Type B pancreatic cell (in vitro differentiated cells): ENCODE results near the gene SPECC1L. TPM values are rescaled to one million over a fixed set of nuclear protein-coding genes. Genes with fewer than 3 reads are reported as not detected.

Source experiments
- DNase-seq: peaks from one replicate; pipeline ENCODE4 v3.0.0; 2021; ENCODE audit warnings: mixed read lengths; ENCODE audit not compliant: unreplicated experiment; ENCODE audit errors: extremely low spot score
- H3K27ac Mint-ChIP-seq: 2 replicates; pipeline ENCODE4 v1.8.0; 2021; ENCODE audit warnings: mild to moderate bottlenecking, mixed read lengths
- H3K27me3 Mint-ChIP-seq: 2 replicates; pipeline ENCODE4 v1.8.0; 2021; ENCODE audit warnings: mixed read lengths
- H3K36me3 Mint-ChIP-seq: 2 replicates; pipeline ENCODE4 v1.8.0; 2021; ENCODE audit warnings: mixed read lengths
- H3K4me1 Mint-ChIP-seq: one replicate; pipeline ENCODE4 v1.8.0; 2021; ENCODE audit warnings: mixed read lengths; ENCODE audit not compliant: unreplicated experiment
- H3K4me3 Mint-ChIP-seq: 2 replicates; pipeline ENCODE4 v1.8.0; 2021; ENCODE audit warnings: mild to moderate bottlenecking, mixed read lengths
- H3K9me3 Mint-ChIP-seq: 2 replicates; pipeline ENCODE4 v1.8.0; 2021; ENCODE audit warnings: mixed read lengths
- CTCF ChIP-seq: fragments of 200-600 bp; sonication (generic); conservative IDR thresholded peaks from 2 replicates; pipeline ENCODE4 v1.5.0; 2021; ENCODE audit warnings: antibody characterized with exemption, mild to moderate bottlenecking
- total RNA-seq: library from RNA; stranded (reverse); gene quantifications from 2 replicates; pipeline ENCODE4 v1.2.1, GENCODE V29; 2021; ENCODE audit warnings: low replicate concordance

SPECC1L gene
- total RNA-seq, 1 donor from 2014 or later: 89.0 TPM

- peak overlapping the region; percentile 27 for H3K27ac Mint-ChIP-seq
- no peaks in the 10 kb centered on the region for H3K36me3 Mint-ChIP-seq
- no peak for TF ChIP-seq CTCF
- peaks cover 26% of the 10 kb centered on the region for H3K27me3 Mint-ChIP-seq
- H3K4me1 Mint-ChIP-seq: peaks cover 24% of the 10 kb centered on the region
- peak overlapping the region; percentile 41 for H3K4me3 Mint-ChIP-seq
- DNase-seq: no peak
- H3K9me3 Mint-ChIP-seq: no peaks in the 10 kb centered on the region
These were observed 158.2 kb downstream of the SPECC1L start for GRCh38 chr22:24428751-24429410.

- H3K27ac Mint-ChIP-seq: peak overlapping the region; percentile 27
- H3K4me3 Mint-ChIP-seq: no peak overlapping the region
- no peak for DNase-seq
- peaks cover 28% of the 10 kb centered on the region for H3K4me1 Mint-ChIP-seq
- peaks cover 23% of the 10 kb centered on the region for H3K27me3 Mint-ChIP-seq
- TF ChIP-seq CTCF: no peak
- no peaks in the 10 kb centered on the region for H3K36me3 Mint-ChIP-seq
- no peaks in the 10 kb centered on the region for H3K9me3 Mint-ChIP-seq
These were observed 159.1 kb downstream of the SPECC1L start for GRCh38 chr22:24429411-24430365.

- no peak for DNase-seq
- Mint-ChIP-seq H3K4me3 (no peak overlapping the region), H3K4me1 (peaks cover 30% of the 10 kb centered on the region), H3K27ac (no peak overlapping the region), H3K9me3 (no peaks in the 10 kb centered on the region), H3K36me3 (no peaks in the 10 kb centered on the region), H3K27me3 (peaks cover 17% of the 10 kb centered on the region)
- TF ChIP-seq CTCF: no peak
These were observed 160.0 kb downstream of the SPECC1L start for GRCh38 chr22:24430431-24431308.

GRCh38 chr22:24431309-24432034 lies 160.8 kb downstream of the SPECC1L start:
- no peak for DNase-seq
- Mint-ChIP-seq H3K4me3 (no peak overlapping the region), H3K9me3 (no peaks in the 10 kb centered on the region), H3K27me3 (peaks cover 9% of the 10 kb centered on the region), H3K4me1 (peaks cover 25% of the 10 kb centered on the region), H3K36me3 (no peaks in the 10 kb centered on the region), H3K27ac (peak overlapping the region; percentile 50)
- no peak for TF ChIP-seq CTCF
